ENCODE measurements around the gene SLC10A7. TPM values are rescaled to one million over a fixed set of nuclear protein-coding genes. Genes with fewer than 3 reads are reported as not detected.

SLC10A7 gene
- total RNA-seq, 1 experiment from 2014 or later, result 3.9 TPM

DNA sequence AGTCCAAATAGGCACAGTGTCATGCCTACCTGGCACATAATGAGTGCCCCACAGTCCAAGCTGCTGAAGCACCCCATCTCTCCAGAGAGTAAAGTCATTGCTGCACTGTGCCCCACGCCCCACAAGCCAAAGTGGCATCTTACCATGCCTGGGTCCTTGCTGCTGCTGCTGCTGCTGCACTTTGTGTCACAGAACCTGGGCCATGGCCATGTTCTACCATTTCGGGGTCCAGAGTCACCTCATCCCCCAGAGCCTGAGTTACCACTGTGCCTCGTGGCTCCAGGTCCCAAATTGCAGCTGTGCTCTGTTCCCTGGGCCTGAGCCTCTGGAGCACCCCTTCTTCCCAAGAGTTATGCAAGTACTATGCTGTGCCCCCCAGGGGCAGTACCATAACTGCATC, 40.5 kb downstream of the SLC10A7 start:
- H3K18ac ChIP-seq (ENCODE audit: insufficient read length, low read depth, low read length), result no peak overlapping the region
- H2BK5ac ChIP-seq (ENCODE audit: insufficient read length, low read length), result no peak overlapping the region
- Mint-ChIP-seq H3K4me3 (no peak overlapping the region), H3K36me3 (ENCODE audit: insufficient read depth in 1 of 3, low read depth in 3 of 3) (peaks cover 0 to 5% (median 5%) of the 10 kb centered on the region in 3 experiments; a peak in 2 of 7 replicates), H3K4me1 (no peaks in the 10 kb centered on the region), H3K27me3 (ENCODE audit: low read depth) (no peaks in the 10 kb centered on the region), H3K9me3 (peaks cover 4 to 11% of the 10 kb centered on the region in 2 experiments; a peak in 3 of 5 replicates), H3K27ac (no peak overlapping the region; a peak in 1 of 7 replicates)
- H2AFZ ChIP-seq (ENCODE audit: low read length), result no peak overlapping the region
- no peak overlapping the region for H3K23ac ChIP-seq (ENCODE audit: insufficient read length, low read depth, low read length)
- no peaks in the 10 kb centered on the region for H3K79me2 ChIP-seq (ENCODE audit: insufficient read depth, low read length)
- WGBS (ENCODE audit: extremely low coverage, insufficient read length, low lambda C conversion rate), result no CpG with 5 or more reads among the region's 3 CpGs
- H3K27ac ChIP-seq (ENCODE audit: insufficient read length, low read depth, low read length), result no peak overlapping the region
- no peak for DNase-seq
- no peaks in the 10 kb centered on the region for H3K23me2 ChIP-seq (ENCODE audit: insufficient read length, low read depth, low read length, poor library complexity, severe bottlenecking)
- H3K9me3 ChIP-seq (ENCODE audit: control insufficient read depth, low read depth, low read length), result no peaks in the 10 kb centered on the region
- no peaks in the 10 kb centered on the region for H3K79me1 ChIP-seq (ENCODE audit: insufficient read depth, low read depth, low read length, poor library complexity, severe bottlenecking)
- H2BK15ac ChIP-seq (ENCODE audit: low read depth, low read length), result no peak overlapping the region
- no peak overlapping the region for H4K5ac ChIP-seq (ENCODE audit: insufficient read length, low read depth, low read length)
- H2BK120ac ChIP-seq (ENCODE audit: low read depth, low read length, poor library complexity, severe bottlenecking), result no peak overlapping the region
- TF ChIP-seq, protein P1, sequence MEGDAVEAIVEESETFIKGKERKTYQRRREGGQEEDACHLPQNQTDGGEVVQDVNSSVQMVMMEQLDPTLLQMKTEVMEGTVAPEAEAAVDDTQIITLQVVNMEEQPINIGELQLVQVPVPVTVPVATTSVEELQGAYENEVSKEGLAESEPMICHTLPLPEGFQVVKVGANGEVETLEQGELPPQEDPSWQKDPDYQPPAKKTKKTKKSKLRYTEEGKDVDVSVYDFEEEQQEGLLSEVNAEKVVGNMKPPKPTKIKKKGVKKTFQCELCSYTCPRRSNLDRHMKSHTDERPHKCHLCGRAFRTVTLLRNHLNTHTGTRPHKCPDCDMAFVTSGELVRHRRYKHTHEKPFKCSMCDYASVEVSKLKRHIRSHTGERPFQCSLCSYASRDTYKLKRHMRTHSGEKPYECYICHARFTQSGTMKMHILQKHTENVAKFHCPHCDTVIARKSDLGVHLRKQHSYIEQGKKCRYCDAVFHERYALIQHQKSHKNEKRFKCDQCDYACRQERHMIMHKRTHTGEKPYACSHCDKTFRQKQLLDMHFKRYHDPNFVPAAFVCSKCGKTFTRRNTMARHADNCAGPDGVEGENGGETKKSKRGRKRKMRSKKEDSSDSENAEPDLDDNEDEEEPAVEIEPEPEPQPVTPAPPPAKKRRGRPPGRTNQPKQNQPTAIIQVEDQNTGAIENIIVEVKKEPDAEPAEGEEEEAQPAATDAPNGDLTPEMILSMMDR (conservative IDR thresholded peaks at IDR 0.05), result no peak
- no peak overlapping the region for H3K9ac ChIP-seq (ENCODE audit: extremely low read depth, insufficient read length, low read length)
- no peak overlapping the region for H4K91ac ChIP-seq (ENCODE audit: insufficient read length, low read depth, low read length)
- no peak overlapping the region for H2BK20ac ChIP-seq (ENCODE audit: low read depth, low read length, poor library complexity, severe bottlenecking)
- H3K56ac ChIP-seq (ENCODE audit: insufficient read length, low read depth, low read length), result no peak overlapping the region
- no peak overlapping the region for H3K4me2 ChIP-seq (ENCODE audit: insufficient read depth, insufficient read length, low read length)
- H2AK5ac ChIP-seq (ENCODE audit: insufficient read length, low read length), result no peak overlapping the region
- H3K14ac ChIP-seq (ENCODE audit: insufficient read depth, low read length), result no peak overlapping the region
- H3T11ph ChIP-seq (ENCODE audit: low read length), result no peak overlapping the region
- no peak overlapping the region for H4K8ac ChIP-seq (replicated peaks; ENCODE audit: insufficient read length, low read depth, low read length)
- no peaks in the 10 kb centered on the region for H3K4me1 ChIP-seq (ENCODE audit: insufficient read depth, low read length)
- H2BK12ac ChIP-seq (ENCODE audit: insufficient read length, low read depth, low read length), result no peak overlapping the region
- no peaks in the 10 kb centered on the region for H3K27me3 ChIP-seq (ENCODE audit: insufficient read depth, low read length)
- H4K20me1 ChIP-seq (ENCODE audit: control insufficient read depth, insufficient read depth, insufficient read length), result no peaks in the 10 kb centered on the region
- no peak overlapping the region for H3K4ac ChIP-seq (ENCODE audit: low read depth, low read length)
